ENCODE data around the gene KRTAP10-3. TPM values are rescaled to one million over a fixed set of nuclear protein-coding genes. Genes with fewer than 3 reads are reported as not detected.
"Not testable (repeated sequence)": the region's sequence is repeated elsewhere in the genome, so short reads cannot be mapped to it uniquely, and the experiment has no call there.

The KRTAP10-3 gene
- total RNA-seq, 1 donor from 2014 or later = not detected

DNA sequence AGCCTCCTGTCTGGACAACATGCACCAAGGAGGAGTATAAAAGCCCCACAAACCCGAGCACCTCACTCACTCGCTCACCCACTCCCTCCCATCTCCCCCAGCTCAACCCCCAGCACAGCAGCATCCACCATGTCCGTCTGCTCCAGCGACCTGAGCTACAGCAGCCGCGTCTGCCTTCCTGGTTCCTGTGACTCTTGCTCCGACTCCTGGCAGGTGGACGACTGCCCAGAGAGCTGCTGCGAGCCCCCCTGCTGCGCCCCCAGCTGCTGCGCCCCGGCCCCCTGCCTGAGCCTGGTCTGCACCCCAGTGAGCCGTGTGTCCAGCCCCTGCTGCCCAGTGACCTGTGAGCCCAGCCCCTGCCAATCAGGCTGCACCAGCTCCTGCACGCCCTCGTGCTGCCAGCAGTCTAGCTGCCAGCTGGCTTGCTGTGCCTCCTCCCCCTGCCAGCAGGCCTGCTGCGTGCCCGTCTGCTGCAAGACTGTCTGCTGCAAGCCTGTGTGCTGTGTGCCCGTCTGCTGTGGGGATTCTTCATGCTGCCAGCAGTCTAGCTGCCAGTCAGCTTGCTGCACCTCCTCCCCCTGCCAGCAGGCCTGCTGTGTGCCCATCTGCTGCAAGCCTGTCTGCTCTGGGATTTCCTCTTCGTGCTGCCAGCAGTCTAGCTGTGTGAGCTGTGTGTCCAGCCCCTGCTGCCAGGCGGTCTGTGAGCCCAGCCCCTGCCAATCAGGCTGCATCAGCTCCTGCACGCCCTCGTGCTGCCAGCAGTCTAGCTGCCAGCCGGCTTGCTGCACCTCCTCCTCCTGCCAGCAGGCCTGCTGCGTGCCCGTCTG is 15.2 kb upstream of the KRTAP10-3 start, which contains the start of gene KRTAP10-4:
Gene KRTAP10-4 (plus strand): TSS at position 100 of the 827 bp plus-strand sequence. CDS start 30 bp downstream, at position 130.
- intact Hi-C loops (cut with DNase I); DNase-seq (ENCODE audit: low spot score): not testable (repeated sequence)

DNA sequence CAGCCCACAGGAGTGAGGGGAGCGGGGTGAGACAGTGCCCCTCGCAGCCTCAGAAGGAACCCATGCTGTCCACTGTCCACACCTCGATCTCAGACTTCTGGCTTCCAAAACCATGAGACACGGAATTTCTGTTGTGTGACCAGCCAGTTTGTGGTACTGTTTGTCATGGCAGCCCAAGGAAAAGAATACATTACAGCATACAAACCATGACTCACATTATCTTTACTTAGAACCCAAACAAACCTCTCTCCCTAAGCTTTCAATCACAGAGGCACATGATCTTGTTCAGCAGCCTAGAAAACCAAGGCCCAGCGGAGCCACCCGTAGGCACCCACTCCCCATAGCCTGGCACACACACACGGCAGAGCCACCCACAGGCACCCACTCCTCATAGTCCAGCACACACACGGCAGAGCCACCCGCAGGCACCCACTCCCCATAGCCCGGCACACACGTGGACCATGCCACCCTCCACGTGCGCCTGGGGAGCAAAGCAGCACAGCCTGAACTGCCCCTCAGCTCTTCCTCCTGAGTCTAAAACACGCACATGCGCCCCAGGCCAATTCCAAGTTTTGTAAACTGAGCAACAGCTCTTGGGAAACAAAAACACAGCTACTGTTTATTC is 14.5 kb upstream of the KRTAP10-3 start:
- intact Hi-C loops (cut with DNase I) = no loop called here

GRCh38 chr21:44571844-44572782 is 13.5 kb upstream of the KRTAP10-3 start:
- intact Hi-C loops (cut with DNase I) = no loop called here

More for the DNA sequence above, 14.5 kb upstream of the KRTAP10-3 start:
- no peak for DNase-seq (ENCODE audit: low spot score)

DNA sequence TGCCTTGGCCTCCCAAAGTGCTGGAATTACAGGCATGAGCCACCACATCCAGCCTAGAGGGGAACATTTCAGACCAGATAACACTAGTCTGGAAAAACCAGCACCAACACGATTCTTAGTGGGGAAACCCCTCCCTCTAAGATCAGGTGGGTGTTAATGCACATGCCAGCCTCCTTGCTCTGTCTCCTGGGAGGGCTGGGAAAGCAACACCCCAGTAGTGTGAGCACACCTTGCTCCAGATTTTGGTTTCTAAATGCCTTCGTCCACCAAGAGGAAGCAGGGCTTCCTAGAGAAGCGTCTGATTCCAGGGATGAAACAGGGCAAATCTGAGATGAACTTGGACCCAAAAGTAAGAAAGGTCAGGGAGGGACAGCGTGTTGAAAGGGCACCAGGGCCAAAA is 12.7 kb upstream of the KRTAP10-3 start:
- no peak for DNase-seq (ENCODE audit: low spot score)
- intact Hi-C loops (cut with DNase I) = no loop called here

More at GRCh38 chr21:44571844-44572782, 13.5 kb upstream of the KRTAP10-3 start:
- DNase-seq (ENCODE audit: low spot score) = no peak

GRCh38 chr21:44569861-44570517 is 11.4 kb upstream of the KRTAP10-3 start:
- intact Hi-C loops (cut with DNase I) = no loop called here
- DNase-seq (ENCODE audit: low spot score) = no peak

- DNase-seq (ENCODE audit: low spot score) = no peak
- intact Hi-C loops (cut with DNase I) = no loop called here
Measured at GRCh38 chr21:44568667-44569556, 10.3 kb upstream of the KRTAP10-3 start.

DNA sequence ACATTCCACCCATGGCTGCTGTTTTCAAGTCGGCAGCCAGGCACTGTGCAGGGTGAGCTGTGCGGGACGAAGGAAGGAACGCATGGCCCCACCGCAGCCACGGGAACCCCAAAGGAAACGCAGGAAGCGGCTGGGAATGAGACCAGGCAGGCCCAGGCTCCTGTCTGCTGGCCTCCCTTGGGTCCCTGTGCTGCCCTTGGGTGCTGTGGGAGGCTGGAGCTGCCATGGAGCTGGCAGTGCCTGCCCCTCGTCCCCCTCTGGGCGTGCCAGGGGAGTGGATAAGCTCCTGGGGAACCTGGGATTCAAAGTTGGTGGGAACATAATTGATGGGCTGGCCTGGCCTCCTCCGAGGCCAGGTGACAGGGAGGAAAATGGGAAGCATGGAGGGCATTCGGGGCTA is 9.7 kb upstream of the KRTAP10-3 start:
- DNase-seq (ENCODE audit: low spot score) = no peak
- intact Hi-C loops (cut with DNase I) = no loop called here

DNA sequence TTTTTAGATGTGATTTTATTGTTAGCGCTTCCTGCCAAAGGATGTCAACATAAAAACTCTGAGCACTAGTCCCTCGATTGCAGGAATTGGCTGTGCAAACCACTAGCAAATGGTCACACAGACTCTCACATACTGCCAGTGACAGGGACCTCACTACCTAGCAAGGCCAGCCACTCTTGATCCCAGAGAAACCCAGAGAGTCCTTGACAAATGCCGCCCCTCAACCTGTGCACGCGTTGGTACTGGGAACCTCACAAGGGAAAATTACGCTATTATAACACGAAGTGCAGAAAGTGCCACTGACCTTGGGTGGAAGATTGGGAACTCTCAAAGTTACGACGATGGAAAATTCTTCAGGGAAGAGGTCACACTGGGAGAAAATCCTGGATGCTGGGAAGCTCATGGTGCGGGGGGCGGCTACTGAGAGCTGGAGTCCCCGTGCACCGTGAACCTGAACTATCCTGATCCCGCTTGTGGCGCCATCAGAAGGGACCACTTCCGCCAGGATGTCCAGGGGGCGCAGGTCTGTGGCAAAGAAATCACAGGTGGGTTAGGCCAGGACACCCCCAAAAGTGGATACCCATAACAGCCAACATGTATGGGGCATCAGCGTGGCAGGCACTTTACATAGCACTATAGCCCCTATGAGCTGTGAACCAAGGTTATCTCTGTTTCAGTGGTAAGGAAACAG is 9.0 kb upstream of the KRTAP10-3 start:
- no peak for DNase-seq (ENCODE audit: low spot score)
- intact Hi-C loops (cut with DNase I) = no loop called here

- no peak for DNase-seq (ENCODE audit: low spot score)
- intact Hi-C loops (cut with DNase I) = no loop called here
Measured at GRCh38 chr21:44566403-44566802, 7.8 kb upstream of the KRTAP10-3 start.

DNA sequence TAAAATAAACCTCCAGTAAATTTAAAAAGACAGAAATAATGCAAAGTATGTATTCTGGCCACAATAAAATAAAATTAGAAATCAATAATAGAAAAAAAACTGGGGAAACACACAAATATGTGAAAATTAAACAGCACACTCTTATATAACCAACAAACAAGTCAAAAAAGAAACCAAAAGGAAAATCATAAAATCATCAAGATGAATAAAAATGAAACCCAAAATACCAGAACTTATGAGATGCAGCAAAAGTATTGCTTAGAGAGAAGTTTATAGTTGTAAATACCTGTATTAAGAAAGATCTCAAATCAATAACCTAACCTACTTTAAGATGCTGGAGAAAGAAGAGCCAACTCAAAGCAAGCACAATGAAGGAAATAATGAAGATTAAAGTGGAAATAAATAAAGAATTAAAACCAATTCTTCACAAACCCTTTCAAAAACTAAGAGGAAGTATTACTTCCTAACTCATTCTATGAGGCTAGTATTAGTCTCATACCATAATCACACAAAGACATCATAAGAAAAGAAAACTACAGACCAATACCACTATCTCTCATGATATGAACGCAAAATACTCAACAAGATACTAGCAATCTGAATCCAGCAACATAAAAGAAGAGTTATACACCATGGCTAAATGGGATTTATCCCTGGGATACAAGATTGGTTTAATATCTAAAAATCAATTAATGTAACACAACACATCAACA is 6.4 kb upstream of the KRTAP10-3 start:
- no peak for DNase-seq (ENCODE audit: low spot score)
- intact Hi-C loops (cut with DNase I) = no loop called here

DNA sequence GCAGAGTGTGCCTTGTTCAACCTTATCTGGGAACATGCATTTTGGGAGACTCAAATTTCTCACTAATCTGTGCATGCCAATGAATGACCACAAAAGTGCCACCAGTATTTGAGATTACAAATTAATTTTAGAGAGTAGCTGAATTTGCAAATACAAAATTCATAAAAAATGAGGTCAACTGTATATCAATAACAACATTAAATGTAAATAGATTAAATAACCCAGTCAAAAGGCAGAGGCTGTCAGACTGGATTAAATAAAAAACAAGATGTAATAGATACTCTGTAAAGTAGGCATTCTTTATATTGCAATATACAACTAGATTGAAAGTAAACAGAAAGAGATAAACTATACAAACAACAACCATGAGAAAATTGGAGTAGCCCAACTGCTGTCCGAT is 5.5 kb upstream of the KRTAP10-3 start:
- no peak for DNase-seq (ENCODE audit: low spot score)
- intact Hi-C loops (cut with DNase I) = no loop called here

- DNase-seq (ENCODE audit: low spot score); intact Hi-C loops (cut with DNase I): not testable (repeated sequence)
Measured at GRCh38 chr21:44558329-44558675, 293 bp downstream of the KRTAP10-3 start.

DNA sequence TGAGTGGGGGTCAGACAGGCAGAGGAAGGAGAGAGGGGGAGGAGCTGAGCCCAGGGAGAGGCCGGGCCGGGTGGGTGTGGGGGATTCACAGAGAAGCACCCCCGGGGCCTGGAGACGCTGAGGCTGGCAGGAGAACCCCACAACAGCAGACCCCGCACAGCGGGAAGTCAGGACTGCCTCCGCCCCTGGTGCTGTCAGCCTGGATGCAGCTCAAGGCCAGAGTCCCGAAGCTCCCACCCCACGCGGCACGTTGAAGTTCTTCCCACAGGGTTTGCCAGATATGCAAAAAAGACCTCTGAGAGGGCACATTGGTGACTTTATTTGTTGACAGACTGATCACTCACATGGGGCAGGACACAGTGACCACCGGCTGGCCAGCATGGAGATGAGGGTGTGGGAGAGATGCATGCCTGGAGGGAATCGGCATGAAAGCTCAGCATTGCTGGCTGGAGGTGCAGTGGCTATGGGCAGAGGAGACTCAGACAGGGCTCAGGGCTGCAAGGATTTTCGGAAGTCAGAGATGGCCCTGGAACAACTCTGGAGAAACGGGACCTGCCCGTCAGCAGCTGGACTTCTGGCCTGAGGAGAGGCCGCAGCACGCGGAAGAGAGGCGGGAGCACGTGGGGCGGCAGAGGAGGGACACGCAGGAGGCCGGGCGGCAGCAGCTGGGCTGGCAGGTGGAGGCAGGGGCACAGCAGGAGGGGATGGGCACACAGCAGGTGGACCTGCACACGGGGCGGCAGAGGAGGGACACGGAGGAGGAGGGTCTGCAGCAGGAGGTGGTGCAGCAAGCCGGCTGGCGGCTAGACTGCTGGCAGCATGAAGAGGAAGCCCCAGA is 885 bp downstream of the KRTAP10-3 start:
- intact Hi-C loops (cut with DNase I) = no loop called here
- DNase-seq (ENCODE audit: low spot score) = no peak

- DNase-seq (ENCODE audit: low spot score) = no peak
- intact Hi-C loops (cut with DNase I) = no loop called here
Measured at GRCh38 chr21:44556879-44557278, 1.7 kb downstream of the KRTAP10-3 start.

DNA sequence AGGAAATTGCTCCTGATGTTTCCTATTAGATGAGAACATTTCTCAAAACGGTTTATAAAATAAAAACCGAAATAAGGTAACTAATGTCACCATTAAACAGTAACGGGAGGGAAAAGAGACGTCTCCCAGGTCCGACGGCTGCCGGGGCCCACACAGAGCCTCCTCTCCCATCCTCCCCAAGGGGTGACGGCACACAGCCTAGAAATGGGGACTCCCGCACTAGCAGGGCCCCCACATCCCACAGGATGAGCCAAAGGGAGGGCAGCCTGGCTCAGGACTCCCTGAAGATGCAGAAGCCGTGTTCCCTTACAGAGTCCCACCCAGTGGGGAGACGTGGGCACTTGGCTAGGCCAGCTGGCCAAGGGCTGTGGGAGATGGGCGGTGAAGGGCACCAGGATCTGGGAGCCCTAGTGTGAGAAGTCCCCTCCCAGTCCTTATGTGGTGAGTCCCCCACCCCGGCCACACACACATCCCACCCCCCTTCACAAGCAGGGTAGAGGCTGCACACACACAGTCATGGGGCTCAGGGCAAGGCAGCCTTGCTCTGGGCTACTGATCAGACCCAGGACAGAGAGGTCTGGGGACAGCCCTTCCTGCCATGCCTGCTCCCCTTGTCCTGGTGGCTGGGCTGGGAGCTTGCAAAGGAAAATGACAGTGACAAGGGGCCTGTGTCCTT is 3.3 kb downstream of the KRTAP10-3 start:
- intact Hi-C loops (cut with DNase I) = no loop called here
- no peak for DNase-seq (ENCODE audit: low spot score)

- intact Hi-C loops (cut with DNase I) = no loop called here
- no peak for DNase-seq (ENCODE audit: low spot score)
Measured at GRCh38 chr21:44552681-44553080, 5.9 kb downstream of the KRTAP10-3 start.
